Activated naive CD4-positive, alpha-beta T cell treated with anti-CD3 and anti-CD28 coated beads, Interleukin-2, amount 50 U/mL, for 24 hours (primary cell): ENCODE data around the gene PRPF6.
"Not testable (repeated sequence)": the region's sequence is repeated elsewhere in the genome, so short reads cannot be mapped to it uniquely, and the experiment has no call there.

ENCODE experiments used
- H3K27ac Mint-ChIP-seq: one replicate; pipeline ENCODE4 v1.8.0; 2021; ENCODE audit warnings: mild to moderate bottlenecking, mixed read lengths
- H3K27me3 Mint-ChIP-seq: one replicate; pipeline ENCODE4 v1.8.0; 2021; ENCODE audit warnings: mixed read lengths
- H3K36me3 Mint-ChIP-seq: one replicate; pipeline ENCODE4 v1.8.0; 2021; ENCODE audit warnings: mixed read lengths
- H3K4me1 Mint-ChIP-seq: one replicate; pipeline ENCODE4 v1.8.0; 2021; ENCODE audit warnings: mixed read lengths
- H3K4me3 Mint-ChIP-seq: one replicate; pipeline ENCODE4 v1.8.0; 2021; ENCODE audit warnings: mild to moderate bottlenecking, mixed read lengths
- H3K9me3 Mint-ChIP-seq: one replicate; pipeline ENCODE4 v1.8.0; 2021; ENCODE audit warnings: mixed read lengths

The PRPF6 gene

GRCh38 chr20:63955827-63956663, 24.9 kb upstream of the PRPF6 start, which contains the start of gene UCKL1:
TSS of gene UCKL1 (minus strand) at chr20:63956416. CDS start at chr20:63956372, 44 bp downstream.
- no peaks in the 10 kb centered on the region for H3K27me3 Mint-ChIP-seq
- peaks cover 32% of the 10 kb centered on the region for H3K4me1 Mint-ChIP-seq
- H3K9me3 Mint-ChIP-seq = no peaks in the 10 kb centered on the region
- peak within 1 kb of the TSS; percentile 89 for H3K27ac Mint-ChIP-seq
- H3K36me3 Mint-ChIP-seq = no peaks in the 10 kb centered on the region
- H3K4me3 Mint-ChIP-seq = peak within 1 kb of the TSS; percentile 86

GRCh38 chr20:63956664-63957003, 24.3 kb upstream of the PRPF6 start:
- H3K36me3 Mint-ChIP-seq = no peaks in the 10 kb centered on the region
- no peaks in the 10 kb centered on the region for H3K27me3 Mint-ChIP-seq
- H3K9me3 Mint-ChIP-seq = no peaks in the 10 kb centered on the region
- peak overlapping the region; percentile 89 for H3K27ac Mint-ChIP-seq
- H3K4me1 Mint-ChIP-seq = peaks cover 32% of the 10 kb centered on the region
- H3K4me3 Mint-ChIP-seq = peak overlapping the region; percentile 86

- peak overlapping the region; percentile 83 for H3K4me3 Mint-ChIP-seq
- peaks cover 32% of the 10 kb centered on the region for H3K4me1 Mint-ChIP-seq
- H3K36me3 Mint-ChIP-seq = no peaks in the 10 kb centered on the region
- H3K9me3 Mint-ChIP-seq = no peaks in the 10 kb centered on the region
- H3K27me3 Mint-ChIP-seq = no peaks in the 10 kb centered on the region
- H3K27ac Mint-ChIP-seq = peak overlapping the region; percentile 80
Measured at GRCh38 chr20:63957004-63957689, 23.8 kb upstream of the PRPF6 start.

DNA sequence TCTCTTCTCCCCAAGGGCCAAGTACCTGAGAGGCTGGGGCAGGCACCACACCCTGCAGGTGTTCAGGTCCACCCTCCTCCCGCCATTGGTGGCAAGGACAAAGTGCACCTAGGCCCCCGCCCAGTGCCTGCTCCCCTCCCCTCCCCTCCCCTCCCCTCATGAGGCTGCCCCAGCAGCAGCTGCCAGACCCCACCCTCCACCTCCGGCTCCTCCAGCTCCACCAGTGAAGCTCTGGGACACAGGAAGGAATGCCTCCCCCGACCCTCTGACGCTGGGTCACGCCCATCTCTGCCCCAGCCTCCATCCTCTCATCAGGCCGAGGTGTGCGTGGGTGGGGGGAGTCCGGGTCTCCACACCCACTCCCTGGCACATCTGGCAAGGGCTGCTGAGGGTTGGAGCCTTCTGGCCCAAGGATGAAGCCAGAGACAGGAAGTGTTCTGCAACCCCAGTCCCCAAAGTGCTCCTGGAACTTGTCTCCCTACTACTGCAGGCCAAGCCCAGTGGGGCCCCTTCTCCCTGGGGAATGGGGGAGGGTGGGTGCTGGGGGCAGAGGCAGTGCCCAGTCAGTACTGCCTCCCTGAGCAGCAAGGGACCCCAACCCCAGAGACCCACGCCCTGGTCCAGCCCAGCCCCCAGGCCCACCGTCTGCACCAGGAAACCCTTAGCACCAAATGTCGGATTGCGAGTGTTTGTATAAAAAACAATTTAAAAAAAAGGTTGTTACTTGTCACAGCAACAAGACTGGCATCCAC, 23.1 kb upstream of the PRPF6 start:
- peak overlapping the region; percentile 80 for H3K27ac Mint-ChIP-seq
- H3K27me3 Mint-ChIP-seq = no peaks in the 10 kb centered on the region
- H3K36me3 Mint-ChIP-seq = peaks cover 1% of the 10 kb centered on the region
- H3K4me1 Mint-ChIP-seq = peaks cover 32% of the 10 kb centered on the region
- H3K4me3 Mint-ChIP-seq = peak overlapping the region; percentile 83
- H3K9me3 Mint-ChIP-seq = no peaks in the 10 kb centered on the region

DNA sequence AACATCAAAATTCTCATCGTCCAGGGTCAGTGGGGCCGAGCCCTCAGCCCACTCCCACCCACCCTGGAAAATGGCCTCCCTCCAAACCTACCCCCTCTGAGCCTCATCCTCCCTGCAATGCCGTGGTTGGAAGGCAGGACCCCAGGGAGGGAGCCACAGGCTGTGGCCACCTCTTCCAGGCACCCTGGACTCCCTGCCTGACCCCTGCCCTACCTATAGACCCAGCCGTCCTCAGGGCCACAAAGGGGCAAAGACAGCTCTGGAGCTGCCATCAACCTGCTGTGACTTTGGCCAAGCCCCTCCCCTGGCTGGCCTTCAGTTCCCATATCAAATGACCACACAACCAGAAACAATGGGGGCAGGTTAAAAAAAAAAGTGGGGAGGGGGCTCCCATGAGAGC, 22.5 kb upstream of the PRPF6 start:
- no peak overlapping the region for H3K27ac Mint-ChIP-seq
- no peaks in the 10 kb centered on the region for H3K9me3 Mint-ChIP-seq
- H3K36me3 Mint-ChIP-seq = peaks cover 2% of the 10 kb centered on the region
- peaks cover 27% of the 10 kb centered on the region for H3K4me1 Mint-ChIP-seq
- H3K27me3 Mint-ChIP-seq = no peaks in the 10 kb centered on the region
- H3K4me3 Mint-ChIP-seq = no peak overlapping the region

- Mint-ChIP-seq H3K4me3 (no peak overlapping the region), H3K36me3 (peaks cover 2% of the 10 kb centered on the region), H3K9me3 (no peaks in the 10 kb centered on the region), H3K27ac (no peak overlapping the region), H3K4me1 (peaks cover 20% of the 10 kb centered on the region), H3K27me3 (no peaks in the 10 kb centered on the region)
Measured at GRCh38 chr20:63958964-63959698, 21.8 kb upstream of the PRPF6 start.

- H3K4me1 Mint-ChIP-seq = peaks cover 15% of the 10 kb centered on the region
- no peaks in the 10 kb centered on the region for H3K27me3 Mint-ChIP-seq
- H3K36me3 Mint-ChIP-seq = peaks cover 2% of the 10 kb centered on the region
- no peak overlapping the region for H3K4me3 Mint-ChIP-seq
- no peaks in the 10 kb centered on the region for H3K9me3 Mint-ChIP-seq
- H3K27ac Mint-ChIP-seq = no peak overlapping the region
Measured at GRCh38 chr20:63959699-63960075, 21.2 kb upstream of the PRPF6 start.

GRCh38 chr20:63960654-63961621, 20.0 kb upstream of the PRPF6 start:
- not testable (repeated sequence) for H3K36me3 Mint-ChIP-seq, H3K9me3 Mint-ChIP-seq, H3K27me3 Mint-ChIP-seq, H3K27ac Mint-ChIP-seq, H3K4me3 Mint-ChIP-seq
- H3K4me1 Mint-ChIP-seq = peaks cover 10% of the 10 kb centered on the region

- no peak overlapping the region for H3K4me3 Mint-ChIP-seq
- H3K27me3 Mint-ChIP-seq = no peaks in the 10 kb centered on the region
- H3K4me1 Mint-ChIP-seq = peaks cover 10% of the 10 kb centered on the region
- no peak overlapping the region for H3K27ac Mint-ChIP-seq
- peaks cover 2% of the 10 kb centered on the region for H3K36me3 Mint-ChIP-seq
- no peaks in the 10 kb centered on the region for H3K9me3 Mint-ChIP-seq
Measured at GRCh38 chr20:63961664-63962425, 19.1 kb upstream of the PRPF6 start.

GRCh38 chr20:63962426-63963347, 18.2 kb upstream of the PRPF6 start:
- Mint-ChIP-seq H3K36me3 (peaks cover 2% of the 10 kb centered on the region), H3K27ac (no peak overlapping the region), H3K9me3 (no peaks in the 10 kb centered on the region), H3K27me3 (no peaks in the 10 kb centered on the region), H3K4me1 (peaks cover 4% of the 10 kb centered on the region), H3K4me3 (no peak overlapping the region)

- Mint-ChIP-seq H3K9me3 (no peaks in the 10 kb centered on the region), H3K4me1 (peaks cover 3% of the 10 kb centered on the region), H3K27ac (no peak overlapping the region), H3K27me3 (no peaks in the 10 kb centered on the region), H3K4me3 (no peak overlapping the region), H3K36me3 (peaks cover 2% of the 10 kb centered on the region)
Measured at GRCh38 chr20:63963348-63963741, 17.6 kb upstream of the PRPF6 start.

- peaks cover 8% of the 10 kb centered on the region for H3K4me1 Mint-ChIP-seq
- H3K27me3 Mint-ChIP-seq = no peaks in the 10 kb centered on the region
- no peaks in the 10 kb centered on the region for H3K9me3 Mint-ChIP-seq
- H3K4me3 Mint-ChIP-seq = no peak overlapping the region
- no peak overlapping the region for H3K27ac Mint-ChIP-seq
- H3K36me3 Mint-ChIP-seq = peaks cover 2% of the 10 kb centered on the region
Measured at GRCh38 chr20:63963784-63964301, 17.1 kb upstream of the PRPF6 start.

GRCh38 chr20:63964412-63964811, 16.5 kb upstream of the PRPF6 start:
- Mint-ChIP-seq H3K9me3 (no peaks in the 10 kb centered on the region), H3K4me1 (peaks cover 10% of the 10 kb centered on the region), H3K27ac (no peak overlapping the region), H3K27me3 (no peaks in the 10 kb centered on the region), H3K4me3 (no peak overlapping the region), H3K36me3 (peaks cover 2% of the 10 kb centered on the region)
